NB4 (cell line): ENCODE results near the gene F2RL1.

Experiments
- POLR2A ChIP-seq: IDR thresholded peaks from 2 replicates; pipeline ENCODE4 v1.6.1; 2011; ENCODE audit warnings: mild to moderate bottlenecking; ENCODE audit not compliant: insufficient read length; ENCODE audit errors: extremely low read depth
- TF ChIP-seq, protein P1 (sequence below): IDR thresholded peaks from one replicate; pipeline ENCODE4 v1.5.1; 2012; ENCODE audit warnings: low read depth, low read length

DNA sequence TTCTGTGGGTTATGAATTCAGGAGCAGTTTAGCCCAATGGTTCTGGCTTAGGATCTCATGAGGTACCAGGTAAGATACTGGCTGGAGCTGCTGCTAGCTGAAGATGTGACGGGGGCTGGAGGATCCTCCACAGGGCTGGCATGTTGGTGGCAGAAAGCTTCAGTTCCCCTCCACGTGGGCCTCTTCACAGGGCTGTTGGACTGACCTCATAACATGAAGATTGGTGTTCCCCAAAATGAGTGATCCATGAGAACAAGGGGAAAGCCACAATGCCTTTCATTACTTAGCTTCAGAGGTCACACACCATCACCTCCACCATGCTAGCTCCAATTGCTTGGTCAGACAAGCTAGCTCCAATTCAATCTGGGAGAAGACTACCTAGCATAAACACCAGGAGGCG is 22.5 kb downstream of the F2RL1 start:
- no peak for TF ChIP-seq POLR2A
- TF ChIP-seq, protein P1, sequence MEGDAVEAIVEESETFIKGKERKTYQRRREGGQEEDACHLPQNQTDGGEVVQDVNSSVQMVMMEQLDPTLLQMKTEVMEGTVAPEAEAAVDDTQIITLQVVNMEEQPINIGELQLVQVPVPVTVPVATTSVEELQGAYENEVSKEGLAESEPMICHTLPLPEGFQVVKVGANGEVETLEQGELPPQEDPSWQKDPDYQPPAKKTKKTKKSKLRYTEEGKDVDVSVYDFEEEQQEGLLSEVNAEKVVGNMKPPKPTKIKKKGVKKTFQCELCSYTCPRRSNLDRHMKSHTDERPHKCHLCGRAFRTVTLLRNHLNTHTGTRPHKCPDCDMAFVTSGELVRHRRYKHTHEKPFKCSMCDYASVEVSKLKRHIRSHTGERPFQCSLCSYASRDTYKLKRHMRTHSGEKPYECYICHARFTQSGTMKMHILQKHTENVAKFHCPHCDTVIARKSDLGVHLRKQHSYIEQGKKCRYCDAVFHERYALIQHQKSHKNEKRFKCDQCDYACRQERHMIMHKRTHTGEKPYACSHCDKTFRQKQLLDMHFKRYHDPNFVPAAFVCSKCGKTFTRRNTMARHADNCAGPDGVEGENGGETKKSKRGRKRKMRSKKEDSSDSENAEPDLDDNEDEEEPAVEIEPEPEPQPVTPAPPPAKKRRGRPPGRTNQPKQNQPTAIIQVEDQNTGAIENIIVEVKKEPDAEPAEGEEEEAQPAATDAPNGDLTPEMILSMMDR = no peak
